Measurements from ENCODE around the gene CDC42EP3.

The CDC42EP3 gene

GRCh38 chr2:37654419-37654818, 17.0 kb downstream of the CDC42EP3 start:
- no peak for DNase-seq

- DNase-seq = no peak
Measured at GRCh38 chr2:37653805-37654378, 17.6 kb downstream of the CDC42EP3 start.

GRCh38 chr2:37653093-37653492, 18.3 kb downstream of the CDC42EP3 start:
- DNase-seq = no peak

- DNase-seq = no peak
Measured at GRCh38 chr2:37652199-37652640, 19.2 kb downstream of the CDC42EP3 start.

GRCh38 chr2:37650548-37651093, 20.8 kb downstream of the CDC42EP3 start:
- DNase-seq = no peak

- no peak for DNase-seq
Measured at GRCh38 chr2:37649518-37649917, 21.9 kb downstream of the CDC42EP3 start.

- DNase-seq = no peak
Measured at GRCh38 chr2:37648331-37649011, 23.0 kb downstream of the CDC42EP3 start.

GRCh38 chr2:37647971-37648330, 23.5 kb downstream of the CDC42EP3 start:
- DNase-seq = no peak

- DNase-seq = no peak
Measured at GRCh38 chr2:37645836-37646235, 25.6 kb downstream of the CDC42EP3 start.

- no peak for DNase-seq
Measured at GRCh38 chr2:37645362-37645761, 26.1 kb downstream of the CDC42EP3 start.

- DNase-seq = no peak
Measured at GRCh38 chr2:37644191-37644590, 27.3 kb downstream of the CDC42EP3 start.

- no peak for DNase-seq
Measured at GRCh38 chr2:37643730-37644078, 27.7 kb downstream of the CDC42EP3 start.

- no peak for DNase-seq
Measured at GRCh38 chr2:37642907-37643729, 28.3 kb downstream of the CDC42EP3 start.

- no peak for DNase-seq
Measured at GRCh38 chr2:37641582-37642171, 29.8 kb downstream of the CDC42EP3 start.

GRCh38 chr2:37639631-37640030, 31.8 kb downstream of the CDC42EP3 start:
- no peak for DNase-seq

- no peak for DNase-seq
Measured at GRCh38 chr2:37638973-37639372, 32.5 kb downstream of the CDC42EP3 start.

GRCh38 chr2:37637985-37638384, 33.5 kb downstream of the CDC42EP3 start:
- no peak for DNase-seq

GRCh38 chr2:37637190-37637860, 34.1 kb downstream of the CDC42EP3 start:
- no peak for DNase-seq

GRCh38 chr2:37636381-37637066, 34.9 kb downstream of the CDC42EP3 start:
- no peak for DNase-seq

- no peak for DNase-seq
Measured at GRCh38 chr2:37635504-37636380, 35.7 kb downstream of the CDC42EP3 start.

GRCh38 chr2:37634914-37635503, 36.4 kb downstream of the CDC42EP3 start:
- DNase-seq = no peak

All from NCI-H1048 (cell line).